ENCODE results near the gene FOXB2.
A peak's percentile ranks its signal among the peaks of the same experiment; 100 is the strongest.
"Not testable (repeated sequence)": the region's sequence is repeated elsewhere in the genome, so short reads cannot be mapped to it uniquely, and the experiment has no call there.

The FOXB2 gene

DNA sequence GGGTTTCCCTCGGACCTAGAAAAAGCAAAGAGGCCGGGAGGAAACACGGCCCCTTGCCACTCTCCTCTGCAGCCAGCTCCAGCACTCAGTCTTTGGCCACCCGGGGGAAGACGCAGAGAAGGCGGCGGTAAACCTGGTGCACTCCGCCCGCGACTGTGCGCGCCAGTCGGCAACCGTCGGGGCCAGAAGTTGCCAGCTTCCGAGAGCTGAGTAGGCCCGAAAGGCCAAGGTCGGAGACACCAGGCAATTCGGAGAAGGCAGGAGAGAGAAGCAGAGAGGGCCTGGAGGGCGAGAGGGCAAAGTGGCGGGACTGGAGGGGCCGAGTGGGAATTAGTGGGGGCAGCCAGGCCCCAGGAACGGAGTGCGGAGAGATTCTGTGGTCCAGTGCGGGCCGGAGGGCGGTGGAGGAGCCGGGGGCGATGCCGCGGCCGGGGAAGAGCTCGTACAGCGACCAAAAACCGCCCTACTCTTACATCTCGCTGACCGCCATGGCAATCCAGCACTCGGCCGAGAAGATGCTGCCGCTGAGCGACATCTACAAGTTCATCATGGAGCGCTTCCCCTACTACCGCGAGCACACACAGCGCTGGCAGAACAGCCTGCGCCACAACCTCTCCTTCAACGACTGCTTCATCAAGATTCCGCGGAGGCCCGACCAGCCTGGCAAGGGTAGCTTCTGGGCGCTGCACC is at the start of gene FOXB2:
Gene FOXB2, plus strand, starts transcription at position 420 of the 690 bp plus-strand sequence. Its CDS starts 0 bp downstream, at position 420.
- no peak for DNase-seq

DNA sequence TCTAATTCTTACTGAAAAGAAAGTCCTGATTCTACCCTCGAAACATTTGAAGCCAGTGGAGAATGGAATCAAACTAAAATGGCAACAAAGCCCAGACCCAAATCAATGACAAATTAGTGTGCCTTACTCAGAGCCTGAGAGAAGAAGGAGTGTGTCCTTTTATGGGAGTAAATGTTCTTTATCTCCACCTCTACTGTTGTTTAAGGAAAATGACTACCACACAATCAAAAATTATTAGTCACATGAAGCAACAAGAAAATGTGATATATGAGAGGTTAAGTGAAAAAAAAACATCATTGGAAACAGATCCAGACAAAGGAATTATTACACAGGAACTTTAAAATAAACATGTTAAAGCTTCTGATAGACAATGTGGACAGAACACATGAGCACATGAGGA is 49.7 kb upstream of the FOXB2 start:
- DNase-seq = no peak

DNA sequence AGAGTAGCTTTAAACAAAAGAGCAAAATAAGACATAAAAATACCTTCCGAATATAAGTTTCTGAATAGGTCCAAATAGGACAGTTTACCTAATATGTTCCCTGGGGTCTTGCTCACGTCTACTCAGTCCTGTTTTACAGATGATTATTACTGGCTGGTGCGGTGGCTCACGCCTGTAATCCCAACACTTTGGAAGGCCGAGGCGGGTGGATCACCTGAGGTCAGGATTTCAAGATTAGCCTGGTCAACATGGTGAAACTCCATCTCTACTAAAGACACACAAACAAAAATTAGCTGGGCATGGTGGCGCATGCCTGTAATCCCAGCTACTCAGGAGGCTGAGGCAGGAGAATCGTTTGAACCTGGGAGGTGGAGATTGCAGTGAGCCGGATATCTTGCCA is 40.6 kb upstream of the FOXB2 start:
- DNase-seq = not testable (repeated sequence)

- DNase-seq = no peak
Observed at GRCh38 chr9:76980566-76980965, 38.9 kb upstream of the FOXB2 start.

- no peak for DNase-seq
Observed at GRCh38 chr9:76984486-76984885, 35.0 kb upstream of the FOXB2 start.

DNA sequence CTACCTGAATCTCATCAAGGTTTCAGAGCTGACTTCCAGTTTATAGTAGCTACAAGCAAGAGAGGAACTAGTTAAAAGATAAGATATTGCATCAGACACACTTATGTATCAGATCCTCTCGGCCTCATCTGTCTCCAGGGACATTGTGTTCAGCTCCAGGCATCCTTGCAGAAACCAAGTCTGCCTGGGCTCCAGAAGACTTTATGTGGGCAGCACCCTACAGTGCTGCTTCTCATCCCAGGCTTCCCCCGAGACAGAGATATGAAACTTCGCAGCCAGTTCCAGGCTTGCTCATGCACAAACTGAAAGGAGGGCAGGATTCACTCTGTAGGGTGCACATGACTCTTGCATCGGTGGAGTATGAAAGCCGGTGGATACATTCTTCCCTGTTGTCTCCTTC is 33.9 kb upstream of the FOXB2 start:
- DNase-seq = no peak

DNA sequence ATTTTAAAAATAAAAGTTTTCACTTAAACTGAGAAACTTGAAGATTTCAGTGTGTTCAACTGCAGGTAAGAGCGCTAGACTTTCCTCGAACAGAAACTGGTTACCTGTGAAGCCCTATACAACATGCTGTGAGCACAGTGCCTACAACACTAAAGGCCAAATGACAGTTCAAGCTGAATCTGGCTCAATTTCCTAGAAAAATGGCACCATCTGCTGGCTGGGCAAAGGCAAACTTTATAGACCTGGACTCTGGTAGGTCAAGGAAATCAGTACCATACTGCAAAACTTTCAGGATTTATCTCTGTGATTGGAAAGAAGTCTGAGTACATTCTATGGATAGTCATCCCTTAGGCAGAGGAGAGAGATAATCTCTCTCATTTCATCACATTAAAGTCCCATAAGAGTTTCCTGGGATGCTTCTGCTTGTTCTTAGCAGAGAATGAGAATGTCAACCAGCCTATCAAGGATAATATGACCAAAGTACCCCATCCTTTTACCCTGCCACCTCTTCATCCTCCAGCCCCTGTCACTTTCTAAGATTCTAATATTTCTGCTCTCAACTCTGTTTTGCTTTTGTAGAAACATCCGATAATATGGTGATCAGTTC is 31.8 kb upstream of the FOXB2 start:
- peak; percentile 72 for DNase-seq

- DNase-seq = no peak
Observed at GRCh38 chr9:76988941-76989340, 30.5 kb upstream of the FOXB2 start.

DNA sequence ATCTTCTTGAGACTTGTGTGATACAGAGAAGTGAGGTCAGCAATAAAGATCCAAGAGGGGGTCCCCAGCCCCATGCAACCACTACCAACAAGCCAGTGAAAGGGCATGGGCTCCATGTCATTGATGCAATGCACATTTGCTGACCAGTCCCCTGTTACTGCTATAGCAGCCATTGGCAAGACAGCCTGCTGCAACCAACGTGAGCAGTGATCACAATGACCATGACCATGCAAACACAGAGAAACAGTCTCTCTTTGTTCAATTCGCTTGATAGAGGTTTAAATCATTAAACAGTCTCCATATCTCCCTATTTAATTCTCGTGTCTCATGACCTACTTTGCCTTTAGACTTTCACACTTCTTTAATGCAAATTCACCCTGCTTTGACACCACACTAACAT is 30.0 kb upstream of the FOXB2 start:
- no peak for DNase-seq

- DNase-seq = peak; percentile 78
Observed at GRCh38 chr9:76996700-76997099, 22.8 kb upstream of the FOXB2 start.

- no peak for DNase-seq
Observed at GRCh38 chr9:76999261-76999660, 20.2 kb upstream of the FOXB2 start.

DNA sequence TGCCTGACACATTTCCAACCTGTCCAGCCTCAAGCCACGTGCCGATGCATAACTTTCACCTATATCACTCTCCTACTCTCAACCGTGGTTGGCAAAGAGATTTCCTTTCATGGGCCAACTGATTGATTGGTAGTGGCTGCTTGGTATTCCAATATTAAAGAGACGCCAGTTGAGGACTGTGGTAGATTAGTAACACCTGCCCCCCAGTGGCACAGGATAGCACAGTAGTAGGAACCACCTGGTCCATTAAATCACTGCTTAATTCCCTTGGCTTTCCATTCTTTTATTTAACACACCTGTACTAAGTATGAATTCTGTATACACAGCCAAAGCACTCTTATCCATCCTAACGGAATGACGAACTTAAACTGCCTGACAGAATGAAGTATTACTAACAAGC is 19.1 kb upstream of the FOXB2 start:
- no peak for DNase-seq

DNA sequence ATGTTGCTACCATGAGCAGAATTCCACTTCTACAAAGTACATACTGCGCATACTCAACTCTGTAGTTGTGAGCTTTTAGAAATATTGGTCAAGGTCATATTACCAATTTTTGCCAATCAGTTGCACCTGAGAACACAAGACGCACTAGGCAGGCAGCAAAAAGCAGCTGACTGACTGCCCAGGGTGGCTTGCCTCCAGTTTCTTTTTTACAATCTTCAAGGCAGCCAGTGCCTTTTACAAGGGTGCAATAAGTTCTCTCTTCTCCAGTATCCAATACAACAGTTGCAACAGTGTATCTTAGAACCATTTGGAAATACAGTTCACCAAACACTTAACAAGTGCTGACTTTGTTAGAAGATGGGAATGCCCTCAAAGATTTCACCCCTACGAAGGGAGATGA is 16.1 kb upstream of the FOXB2 start:
- no peak for DNase-seq

GRCh38 chr9:77005216-77005615 is 14.2 kb upstream of the FOXB2 start:
- no peak for DNase-seq

GRCh38 chr9:77010527-77010926 is 8.9 kb upstream of the FOXB2 start:
- no peak for DNase-seq

DNA sequence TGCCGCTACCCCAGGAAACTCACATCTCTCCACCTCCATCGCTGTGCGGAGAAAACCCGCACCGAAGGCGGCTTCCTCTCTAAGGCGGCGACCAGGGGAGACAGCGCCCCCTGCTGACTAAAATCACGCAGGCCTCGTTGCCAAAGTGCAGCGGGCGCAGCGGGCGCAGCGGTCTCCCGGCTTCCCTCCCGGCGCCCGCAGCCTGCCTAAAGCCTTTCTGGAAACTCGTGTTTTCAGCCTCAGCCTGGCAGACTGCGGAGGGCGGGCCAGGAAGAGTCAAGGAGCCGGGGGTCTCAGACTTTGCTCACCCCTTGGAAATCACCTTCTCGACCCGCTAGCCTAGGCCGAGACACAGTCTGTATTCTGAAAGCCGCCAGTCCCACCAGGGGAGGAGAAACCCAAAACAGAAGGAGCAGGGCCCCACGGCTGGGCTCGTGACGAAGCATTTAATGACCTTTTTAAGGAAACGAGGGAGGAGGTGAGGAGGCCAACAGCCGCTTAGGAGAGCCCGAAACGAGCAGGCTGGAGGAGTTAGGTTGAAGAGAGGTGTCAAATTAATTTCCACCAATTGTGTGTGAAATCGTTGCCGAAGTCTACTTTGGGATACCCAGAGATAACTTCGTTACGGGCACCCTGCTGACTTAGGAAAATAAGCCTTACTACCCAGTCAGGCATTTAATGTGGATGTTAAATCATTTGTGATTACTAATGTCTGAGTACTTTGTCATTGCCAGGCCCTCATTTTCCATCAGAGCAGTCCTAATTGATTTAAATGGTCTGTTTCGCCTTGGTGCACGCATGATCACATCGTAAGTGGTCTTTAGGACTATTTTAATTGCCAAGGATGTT is 7.3 kb upstream of the FOXB2 start:
- DNase-seq = peak; percentile 89

- no peak for DNase-seq
Observed at GRCh38 chr9:77013206-77013931, 6.1 kb upstream of the FOXB2 start.

GRCh38 chr9:77013932-77014596 is 5.4 kb upstream of the FOXB2 start:
- no peak for DNase-seq

DNA sequence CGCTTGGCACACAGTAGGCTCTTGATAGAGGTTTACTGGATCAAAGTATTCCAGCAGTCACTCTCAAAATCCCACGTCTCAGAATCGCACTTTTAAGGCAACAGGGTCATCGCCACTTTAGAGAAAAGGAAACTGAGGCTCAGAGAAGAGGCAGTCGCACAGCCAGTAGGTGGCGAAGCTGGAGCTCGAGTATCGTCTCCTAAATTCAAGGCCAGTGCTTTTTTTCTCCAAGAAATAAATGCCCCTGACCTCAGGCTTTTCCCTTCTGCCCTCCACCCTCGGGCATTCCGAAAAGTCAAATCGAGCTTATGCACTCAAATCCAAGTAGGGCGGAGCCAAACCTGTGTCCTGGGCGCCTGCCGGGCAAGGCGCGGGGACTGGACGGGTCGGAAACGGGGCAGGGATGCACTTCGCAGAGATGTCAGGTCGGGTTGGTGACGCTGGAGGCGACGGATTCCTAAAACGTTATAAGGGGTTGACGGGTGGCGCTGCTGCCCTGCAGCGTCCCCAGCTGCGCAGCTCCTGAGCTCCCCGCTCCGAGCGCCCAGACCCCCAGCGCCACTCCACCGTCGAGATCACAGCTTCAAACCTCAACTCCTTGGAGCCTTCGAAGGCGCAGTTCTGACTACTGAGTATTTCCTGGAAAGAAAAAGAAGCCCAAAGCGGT is 4.7 kb upstream of the FOXB2 start:
- no peak for DNase-seq

DNA sequence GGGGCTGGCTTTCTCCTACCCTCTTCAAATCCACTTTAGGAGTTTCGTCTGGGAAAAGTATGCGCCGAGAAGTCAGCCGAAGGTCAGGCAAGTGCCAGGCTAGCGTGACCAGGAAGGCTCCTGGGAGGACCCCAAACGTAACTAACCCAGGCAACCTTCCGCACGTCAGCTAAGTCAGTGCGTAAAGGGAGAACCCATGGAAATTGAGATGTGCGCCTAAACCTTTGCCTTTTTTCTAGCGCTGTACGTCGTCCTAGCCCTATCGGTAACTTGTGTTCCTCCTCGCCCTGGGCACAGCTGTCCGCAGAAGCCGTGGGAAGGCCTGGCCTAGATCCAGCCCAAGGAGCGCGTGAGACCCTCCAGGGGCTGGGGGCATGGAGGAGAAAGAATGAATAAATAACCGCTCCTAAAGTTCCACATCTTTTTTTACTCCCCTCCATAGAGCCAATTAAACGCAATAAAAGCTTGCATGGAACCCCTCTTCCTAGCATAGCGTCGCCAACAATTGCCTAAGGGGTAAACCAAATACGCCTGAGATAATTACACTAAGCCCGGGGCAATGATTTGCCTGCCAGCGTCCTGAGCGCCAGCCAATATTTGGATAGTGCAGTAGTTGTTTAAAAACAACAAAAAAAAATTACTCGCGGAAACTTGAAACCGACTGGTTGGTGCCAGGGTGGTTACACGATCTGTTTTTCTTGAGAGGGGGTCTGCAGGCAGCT is 4.0 kb upstream of the FOXB2 start:
- DNase-seq = no peak

DNA sequence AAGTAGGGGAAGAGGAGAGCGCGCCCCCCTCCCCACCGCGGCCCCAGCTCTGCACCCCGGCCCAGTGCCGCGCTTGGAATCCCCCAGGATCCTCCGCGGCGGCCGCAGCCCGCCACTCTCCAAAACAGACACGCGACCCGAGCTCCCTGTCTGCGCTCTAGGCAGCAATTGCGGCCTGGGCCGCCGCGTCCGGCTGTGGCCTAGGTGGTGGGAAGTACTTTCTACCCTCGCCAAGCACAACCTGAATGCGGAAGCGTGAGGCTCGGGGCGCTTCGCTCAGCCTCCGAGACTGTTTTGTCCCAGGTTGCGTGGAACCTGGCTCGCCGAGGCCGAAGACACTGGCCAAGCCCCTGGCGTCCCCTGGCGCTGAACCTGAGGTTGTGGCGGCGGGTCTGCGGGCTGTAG is 3.3 kb upstream of the FOXB2 start:
- DNase-seq = peak; percentile 79
